Measurements from ENCODE around the gene RASAL1.

The RASAL1 gene

DNA sequence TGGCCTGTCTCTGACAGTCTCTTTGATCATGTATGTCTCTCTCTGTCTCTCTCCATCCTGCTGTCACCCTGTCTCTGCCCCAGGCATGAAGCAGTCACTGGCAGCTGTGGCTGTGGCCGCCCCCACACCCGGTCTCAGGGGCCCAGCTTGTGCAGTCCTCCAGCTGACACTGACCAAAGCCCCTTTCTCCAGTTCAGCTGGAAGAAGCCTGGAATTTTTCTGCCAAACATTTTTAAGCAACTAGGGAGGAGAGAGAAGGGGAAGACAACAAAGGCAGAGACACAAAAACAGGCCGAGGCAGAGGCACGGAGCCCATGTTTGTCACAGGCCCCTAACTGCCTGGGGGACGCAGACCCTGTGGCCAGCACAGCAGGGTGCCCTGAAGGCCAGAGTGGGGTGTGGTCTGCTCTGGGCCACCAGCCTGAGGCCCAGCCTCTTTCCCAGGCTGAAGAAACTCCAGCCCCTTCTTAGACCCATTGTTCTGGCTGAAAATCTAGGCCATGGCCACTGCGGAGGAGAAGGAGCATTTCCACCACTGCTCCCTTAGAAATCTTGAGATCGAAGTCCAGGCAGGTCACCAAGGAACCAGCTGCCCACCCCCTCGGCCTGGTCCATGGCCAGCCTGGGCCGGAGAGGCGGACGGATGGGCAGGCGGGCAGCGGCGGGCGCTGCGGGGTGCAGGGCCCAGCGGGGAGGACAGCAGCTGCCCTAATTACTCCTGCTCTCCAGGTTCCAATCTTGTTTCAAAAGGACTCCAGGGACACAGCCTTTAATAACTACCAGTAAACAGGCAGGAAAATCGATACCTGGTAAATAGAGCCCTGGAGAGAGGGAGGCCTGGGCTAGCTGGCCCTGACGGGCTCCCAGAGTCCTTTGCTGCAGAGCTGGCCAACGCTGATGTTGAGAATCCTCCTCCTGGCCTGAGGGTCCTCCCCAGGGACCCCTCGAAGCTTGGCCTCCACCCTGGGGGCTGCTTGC, 64.1 kb downstream of the RASAL1 start:
- no peak for DNase-seq

DNA sequence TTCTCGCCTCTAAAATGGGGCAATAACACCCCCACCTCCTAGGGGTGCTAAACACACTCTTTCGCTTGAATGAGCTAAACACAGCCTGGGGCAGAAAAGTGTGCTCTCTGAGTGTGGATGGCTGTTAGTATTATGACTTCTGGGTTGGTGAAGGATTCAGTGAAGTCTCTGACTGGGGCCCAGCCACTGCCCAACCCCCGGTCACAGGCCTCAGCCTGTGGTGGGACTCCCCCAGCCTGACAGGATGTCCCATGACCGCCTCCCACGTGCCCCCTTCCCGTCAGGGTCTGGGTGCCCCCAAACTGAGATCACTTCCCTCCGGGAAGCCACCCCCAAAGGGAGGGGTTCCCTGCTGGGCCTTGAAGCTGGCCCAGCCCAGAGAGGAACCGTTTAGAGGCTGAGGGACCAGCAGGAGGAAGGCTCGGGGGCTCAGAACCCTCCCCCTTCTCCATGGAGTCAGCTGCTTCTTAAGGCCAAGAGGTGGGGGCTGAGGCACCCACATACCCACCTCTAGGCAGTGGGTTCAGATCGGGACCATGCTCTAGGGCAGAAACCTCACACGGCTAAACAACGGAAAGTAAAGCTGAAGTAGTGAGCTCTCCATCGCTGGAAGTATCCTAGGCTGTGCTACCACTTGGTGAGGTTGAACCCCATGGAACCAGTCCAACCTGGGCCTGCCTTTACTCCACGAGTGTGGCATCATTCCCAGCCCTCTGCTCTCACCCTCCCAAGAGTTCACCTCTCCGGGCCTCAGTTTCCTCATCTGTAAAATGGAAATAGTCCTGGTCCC, 65.2 kb downstream of the RASAL1 start:
- DNase-seq: no peak

DNA sequence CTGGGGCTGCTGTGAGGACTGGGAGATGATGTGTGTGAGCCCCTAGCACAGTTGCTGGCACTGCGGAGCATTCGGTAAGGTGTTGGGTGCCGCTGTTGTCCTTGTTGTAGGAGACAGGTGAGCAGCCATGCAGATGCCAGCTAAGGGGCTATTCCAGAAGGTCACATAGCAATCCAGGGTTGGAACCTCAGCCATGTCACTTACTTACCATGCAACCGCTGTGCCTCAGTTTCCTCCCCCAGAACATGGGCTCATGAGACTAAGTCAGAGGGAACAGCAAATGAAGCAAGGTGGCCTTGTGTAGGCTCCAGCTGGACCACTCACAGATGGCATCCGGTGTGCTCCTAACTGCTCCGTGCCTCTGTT, 65.8 kb downstream of the RASAL1 start:
- DNase-seq: no peak

DNA sequence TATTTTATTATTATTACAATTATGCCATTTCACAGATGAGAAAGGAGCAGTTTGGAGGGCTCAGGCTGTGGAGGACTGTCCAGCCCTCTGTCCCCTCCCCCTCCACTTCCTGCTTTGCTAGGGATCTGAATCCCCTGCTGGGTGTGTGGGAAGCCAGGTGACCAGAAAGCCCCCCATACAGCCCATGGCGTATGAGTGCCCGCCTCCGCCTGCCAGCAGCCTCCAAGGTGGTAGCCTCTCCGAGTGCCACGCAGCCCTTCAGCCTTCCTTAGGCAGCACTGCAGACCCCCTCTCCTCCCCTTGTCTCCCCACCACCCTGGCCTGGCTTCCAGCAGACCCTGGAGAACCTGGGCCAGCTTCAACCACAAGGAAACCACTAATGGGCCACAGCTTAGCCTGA, 66.4 kb downstream of the RASAL1 start:
- peak; percentile 59 for DNase-seq

DNA sequence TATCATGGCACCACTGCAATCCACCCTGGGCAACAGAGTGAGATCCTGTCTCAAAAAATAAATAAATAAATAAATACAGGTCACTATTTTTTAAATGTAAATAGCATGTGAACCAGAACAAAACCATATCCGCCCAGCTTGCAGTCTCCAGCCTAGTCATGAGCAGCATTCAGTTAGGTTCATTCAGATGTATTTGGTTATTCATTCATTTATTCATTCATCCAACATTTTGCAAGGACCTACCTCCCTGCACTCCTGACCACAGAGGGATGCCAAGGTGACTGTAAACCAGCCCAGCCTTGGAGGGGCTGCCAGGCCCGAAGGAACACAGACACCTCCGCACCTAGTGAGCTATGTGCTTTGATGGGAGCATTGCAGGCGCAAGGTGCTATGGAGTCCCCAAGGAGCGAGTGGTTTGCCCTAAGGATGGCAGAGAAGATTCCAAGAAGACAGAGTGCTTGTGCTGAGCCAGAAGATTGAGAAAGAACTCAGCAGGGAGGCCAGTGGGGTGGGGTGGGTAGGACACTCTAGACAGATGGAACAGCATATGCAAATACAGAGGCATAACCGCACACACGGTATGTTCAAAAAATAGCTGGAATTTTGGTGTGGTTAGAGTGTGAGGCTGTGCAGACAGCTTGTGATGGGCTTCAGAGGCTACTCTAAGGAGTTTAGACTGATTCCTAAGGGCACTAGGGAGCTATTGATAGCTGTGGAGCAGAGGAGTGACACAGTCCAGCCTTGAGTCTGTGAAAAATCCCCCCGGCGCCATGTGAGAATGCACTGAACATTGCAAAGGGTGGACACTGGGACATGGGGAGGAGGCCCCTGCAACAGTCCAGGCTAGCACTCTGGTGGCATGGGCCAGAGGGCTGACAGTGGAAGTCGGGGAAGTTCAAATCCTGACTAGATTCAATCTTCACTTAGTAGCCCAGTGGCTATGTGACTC, 67.3 kb downstream of the RASAL1 start:
- peak; percentile 60 for DNase-seq

DNA sequence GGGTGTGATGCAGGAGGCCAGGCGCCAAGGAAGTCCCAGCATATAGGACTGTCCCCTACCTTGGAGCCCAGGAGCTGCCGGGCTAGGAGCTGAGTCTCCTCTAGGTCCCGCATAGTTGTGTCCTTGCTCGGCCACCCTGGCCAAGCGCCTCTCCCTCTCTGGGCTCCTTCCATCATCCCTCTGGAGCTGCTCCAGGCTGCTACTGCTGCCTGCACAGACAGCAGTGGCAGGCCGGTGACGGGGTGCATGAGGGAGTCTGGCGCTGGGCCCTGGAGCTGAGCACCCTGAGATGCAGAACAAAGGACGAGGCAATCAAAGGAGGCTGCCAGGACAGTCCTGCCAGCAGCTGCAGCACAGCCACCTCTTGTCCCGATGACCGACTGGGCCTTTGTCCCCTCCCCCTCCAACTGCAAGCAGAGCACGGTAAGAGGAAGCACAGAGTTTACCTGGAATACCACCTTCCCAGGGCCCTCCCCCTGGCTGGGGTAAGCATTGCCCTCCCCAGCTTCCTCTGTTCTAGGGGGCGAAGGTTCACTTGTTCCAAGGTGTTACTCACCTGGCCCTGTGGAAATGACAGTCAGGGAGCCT, 68.7 kb downstream of the RASAL1 start:
- DNase-seq: no peak

DNA sequence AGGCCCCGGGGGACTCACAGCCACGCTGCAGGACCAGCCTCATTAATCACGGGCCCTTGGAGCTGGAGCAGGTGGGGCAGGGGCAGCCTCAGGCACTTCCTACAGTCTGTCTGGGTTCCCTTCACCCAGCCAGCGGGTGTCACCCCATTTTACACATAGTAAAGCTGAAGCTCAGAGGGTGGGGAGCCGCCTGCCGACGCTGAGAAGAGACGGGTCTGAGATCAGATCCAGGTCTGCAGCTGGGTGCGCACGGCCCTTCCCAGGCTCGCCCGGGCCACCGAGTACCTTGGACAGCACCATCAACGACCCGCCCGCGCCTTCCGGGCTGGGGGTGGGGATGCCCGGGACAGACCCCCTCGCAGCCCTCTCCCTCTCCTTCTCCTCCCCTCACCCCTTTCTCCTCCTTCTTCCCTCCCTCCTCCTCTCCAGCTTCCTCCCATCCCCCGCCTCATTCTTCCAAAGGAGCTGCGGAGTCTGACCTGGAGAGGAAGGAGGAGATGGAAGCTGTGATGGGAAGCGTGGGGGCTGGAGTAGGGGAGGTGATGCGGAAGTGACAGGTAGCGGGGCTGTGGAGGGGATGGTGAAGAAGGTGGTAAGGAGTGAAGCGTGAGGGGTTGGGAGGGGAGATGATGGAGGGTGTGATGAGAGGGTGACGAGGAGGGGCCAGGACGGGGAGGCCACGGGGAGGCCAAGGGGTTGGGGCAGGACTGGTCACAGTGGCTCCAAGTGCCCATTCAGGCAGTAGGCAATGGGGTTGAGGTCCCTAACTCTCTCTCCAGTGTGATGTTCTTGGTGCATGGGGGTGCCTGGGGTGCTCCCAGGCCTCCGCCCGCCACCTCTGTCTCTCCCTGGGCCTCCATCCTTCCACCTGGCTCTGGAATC, 70.2 kb downstream of the RASAL1 start:
- no peak for DNase-seq

DNA sequence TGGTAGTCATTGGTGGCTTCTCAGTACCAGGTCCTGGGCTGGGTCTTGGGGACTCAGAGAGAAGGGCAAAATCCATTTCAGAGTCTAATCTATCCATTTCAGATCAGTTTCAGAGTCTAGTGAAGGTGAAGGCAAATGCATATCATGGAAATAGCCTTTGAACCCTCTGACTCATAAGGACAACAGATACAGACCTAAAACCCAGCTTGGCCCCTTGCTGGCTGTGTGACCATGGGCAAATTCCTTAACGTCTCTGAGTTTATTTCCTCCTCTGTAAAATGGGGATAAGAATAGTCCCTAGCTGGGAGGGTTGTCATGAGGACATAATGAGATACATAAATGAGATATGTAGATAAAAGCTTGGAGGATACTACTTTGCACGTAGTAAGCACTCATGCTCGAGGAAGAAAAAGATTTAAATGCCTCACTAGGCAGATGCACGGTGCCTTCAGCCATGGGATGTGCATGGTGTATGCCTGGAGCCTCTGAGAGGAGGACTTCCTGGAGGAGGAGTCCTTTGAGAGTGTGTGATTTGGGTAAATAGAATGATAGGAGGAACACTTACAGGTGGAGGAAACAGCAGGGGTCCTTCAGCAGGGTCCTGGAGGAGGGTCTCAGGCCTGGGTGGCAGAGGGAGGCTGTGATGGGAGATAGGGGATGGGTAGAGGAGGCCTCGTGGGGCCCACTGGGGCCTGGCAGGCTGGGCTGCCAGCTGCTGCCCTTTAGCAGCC, 71.0 kb downstream of the RASAL1 start:
- DNase-seq: peak; percentile 36

DNA sequence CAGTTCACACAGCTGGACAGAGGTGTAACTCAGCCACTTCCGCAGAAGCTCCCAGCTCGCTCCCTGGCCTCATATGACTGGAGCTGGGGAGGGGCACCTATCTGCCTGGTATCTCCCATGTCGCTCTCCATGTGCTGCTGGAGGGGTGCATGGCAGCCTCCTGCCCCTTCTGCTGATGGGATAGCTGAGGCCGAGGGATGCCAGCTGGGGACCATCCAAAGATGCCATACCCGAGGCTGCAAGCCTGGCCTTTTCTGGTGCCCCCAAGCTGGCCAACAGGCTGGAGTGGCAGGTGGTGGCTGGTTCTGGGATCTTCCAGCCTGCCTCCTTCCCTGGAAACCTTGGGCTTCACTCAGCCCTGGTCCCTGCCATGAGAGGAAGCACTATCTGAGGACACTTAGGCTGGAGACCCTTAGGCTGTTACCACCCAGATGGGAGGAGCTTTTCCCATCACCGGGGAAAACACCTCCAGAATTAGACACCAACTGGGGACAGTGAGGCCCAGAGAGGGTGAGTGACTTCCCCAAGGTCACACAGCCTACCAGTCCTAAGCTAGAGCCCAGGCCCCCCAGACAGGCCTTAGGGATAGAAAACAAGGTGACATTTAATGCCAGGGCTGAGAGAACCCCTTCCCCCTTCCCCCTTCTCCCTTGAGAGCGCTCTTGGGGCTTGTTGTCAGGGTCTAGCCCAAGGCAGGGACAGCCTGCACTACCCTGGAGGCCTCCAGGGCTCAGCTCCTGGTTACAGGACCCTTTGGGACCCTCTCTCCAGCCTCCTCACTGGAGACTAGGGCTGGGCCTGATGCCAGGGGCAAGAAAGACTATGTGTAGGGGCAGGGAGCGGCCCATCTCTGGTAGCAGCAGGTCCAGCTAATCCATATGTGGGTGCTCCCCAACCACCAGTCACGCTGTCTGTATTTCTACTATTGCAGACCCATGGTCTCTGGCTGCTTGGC, 71.9 kb downstream of the RASAL1 start:
- DNase-seq: peak; percentile 59

DNA sequence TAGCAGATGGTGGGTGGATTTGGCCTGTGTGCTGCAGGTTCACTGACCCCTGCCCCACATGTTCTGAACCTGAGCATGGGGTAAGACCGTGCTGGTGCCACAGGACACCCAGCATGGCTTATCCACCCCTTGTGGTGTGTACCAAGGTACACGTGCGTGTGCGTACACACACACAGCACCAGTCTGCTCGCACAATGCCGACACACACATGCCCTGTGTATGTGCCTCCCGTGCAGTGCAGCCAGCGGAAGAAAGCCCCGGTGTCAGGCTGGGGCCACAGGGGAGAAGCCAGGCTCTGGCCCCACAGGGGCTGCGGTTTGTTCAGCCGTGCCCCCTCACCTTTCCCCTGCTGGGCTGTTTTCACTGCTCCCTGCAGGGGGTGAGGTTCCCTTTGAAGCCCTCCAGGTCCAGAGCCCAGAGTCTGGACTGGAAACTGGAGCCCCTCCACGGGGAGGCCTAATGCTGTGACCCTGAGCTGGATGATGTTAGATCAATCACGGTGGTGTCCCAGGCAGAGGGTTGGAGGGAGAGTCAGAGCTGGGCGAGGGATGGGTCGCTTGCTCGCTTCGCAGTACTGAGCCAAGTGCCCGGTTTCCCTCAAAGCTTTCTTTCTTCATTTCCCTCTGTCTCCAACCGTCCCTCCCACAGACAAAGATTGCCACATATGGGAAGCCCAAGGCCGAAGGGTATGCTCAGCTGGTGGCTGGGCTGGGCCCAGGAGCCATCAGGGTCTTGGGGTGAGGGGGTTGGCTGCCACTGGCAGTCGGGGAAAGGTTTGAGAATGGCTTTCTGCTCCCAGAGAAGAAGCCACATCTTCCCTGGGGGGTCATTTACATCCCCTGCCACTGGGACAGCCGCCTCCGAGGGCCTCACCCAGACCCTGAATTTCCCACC, 72.8 kb downstream of the RASAL1 start:
- peak; percentile 48 for DNase-seq

DNA sequence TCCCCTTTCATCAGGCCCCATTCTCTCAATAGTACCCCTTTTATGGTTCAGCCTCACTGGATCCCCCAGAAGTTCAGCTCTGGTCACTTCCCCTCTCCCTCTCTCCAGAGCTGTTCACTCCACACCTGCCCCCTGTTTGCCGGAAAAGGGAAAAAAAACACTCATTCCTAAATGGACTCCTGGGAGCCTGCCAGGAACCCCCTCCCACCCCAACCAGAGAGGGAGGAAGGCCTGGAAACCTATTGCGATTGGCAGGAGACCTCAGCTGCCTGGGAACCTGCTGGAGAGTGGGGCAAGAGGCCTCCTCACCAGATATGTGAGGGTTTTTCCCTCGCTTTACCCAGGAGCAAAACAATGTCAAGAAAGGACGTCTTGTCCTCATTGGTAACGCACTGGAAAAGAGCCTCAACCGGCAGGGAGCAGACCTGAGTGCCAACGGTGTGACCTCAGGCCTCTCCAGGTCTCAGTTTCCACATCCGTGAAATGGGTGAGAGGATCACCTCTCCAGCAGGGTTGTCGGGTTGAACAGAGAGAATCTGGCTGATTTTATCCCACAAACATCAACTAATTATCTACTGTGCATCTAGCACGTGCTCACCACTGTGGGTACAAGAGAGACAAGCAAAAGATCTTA, 74.4 kb downstream of the RASAL1 start:
- no peak for DNase-seq

DNA sequence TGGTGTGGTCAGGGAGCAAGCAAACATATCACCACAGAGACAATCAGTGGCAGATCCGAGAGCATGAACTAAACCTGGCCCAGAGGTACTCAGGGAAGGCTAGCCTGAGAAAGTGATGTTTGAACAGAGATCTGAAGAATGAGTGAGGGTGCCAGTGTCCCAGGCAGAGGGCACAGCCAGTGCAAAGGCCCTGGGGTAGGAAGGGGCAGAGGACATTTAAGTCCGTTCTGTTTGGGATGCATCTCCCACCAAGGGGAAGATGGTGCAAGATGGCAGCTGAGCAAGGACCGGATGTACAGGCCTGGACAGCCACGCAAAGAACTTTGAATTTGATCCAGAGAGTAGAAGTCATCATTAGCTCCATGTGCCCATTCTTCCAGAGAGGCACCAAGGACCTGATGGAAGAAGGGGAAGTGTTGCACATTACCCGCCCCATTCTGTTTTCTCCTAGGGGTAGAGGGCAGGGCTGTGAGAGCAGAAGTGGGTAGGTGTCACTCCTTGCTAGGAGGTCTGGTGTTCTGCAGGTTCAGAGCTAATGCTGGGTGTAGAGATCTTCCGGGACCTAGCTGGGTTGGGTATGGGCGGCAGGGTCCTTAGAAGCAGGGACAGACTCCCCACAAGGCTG, 75.1 kb downstream of the RASAL1 start:
- DNase-seq: no peak

DNA sequence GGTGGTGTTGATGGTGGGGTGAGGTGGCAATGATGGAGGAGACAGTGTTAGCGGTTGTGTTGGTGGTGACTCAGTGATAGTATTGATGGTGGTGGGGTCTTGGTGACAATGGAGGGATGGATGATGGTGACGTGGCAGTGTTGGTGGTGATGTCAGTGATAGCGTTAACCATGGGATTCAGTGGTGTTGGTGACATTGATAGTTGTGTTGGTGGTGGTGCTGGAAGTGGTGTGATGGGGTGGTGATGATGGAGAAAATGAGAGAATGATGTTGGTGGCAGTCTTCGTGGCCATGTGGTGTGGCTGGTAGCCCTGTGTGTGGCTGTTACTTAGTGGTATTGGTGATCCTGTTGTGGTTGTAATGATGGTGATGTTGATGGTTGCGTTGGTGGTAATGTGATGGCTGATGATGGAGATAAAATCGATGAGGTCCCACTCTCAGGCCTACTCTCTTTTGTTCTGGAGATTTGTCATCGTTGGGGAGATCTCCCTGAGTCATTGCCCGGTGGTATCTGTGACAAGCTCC, 76.4 kb downstream of the RASAL1 start:
- DNase-seq: peak; percentile 25

DNA sequence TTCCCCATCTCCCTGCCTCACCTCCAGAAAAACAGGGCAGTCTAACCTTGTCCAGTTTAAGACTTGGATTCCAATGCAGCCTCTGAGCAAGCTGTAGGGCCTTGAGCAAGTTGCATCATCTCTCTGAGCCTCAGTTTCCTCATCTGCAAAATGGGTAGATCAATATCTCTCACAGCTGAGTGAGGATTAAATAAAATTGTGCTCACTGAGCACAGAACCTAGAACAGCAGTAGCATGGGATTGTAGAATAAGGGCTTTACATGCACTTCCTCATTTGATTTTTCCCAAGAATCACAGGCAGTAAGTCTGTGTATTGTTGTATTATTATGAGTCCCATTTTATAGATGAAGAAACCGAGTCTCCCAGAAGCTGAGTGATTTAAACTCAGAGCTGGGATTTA, 77.0 kb downstream of the RASAL1 start:
- no peak for DNase-seq

DNA sequence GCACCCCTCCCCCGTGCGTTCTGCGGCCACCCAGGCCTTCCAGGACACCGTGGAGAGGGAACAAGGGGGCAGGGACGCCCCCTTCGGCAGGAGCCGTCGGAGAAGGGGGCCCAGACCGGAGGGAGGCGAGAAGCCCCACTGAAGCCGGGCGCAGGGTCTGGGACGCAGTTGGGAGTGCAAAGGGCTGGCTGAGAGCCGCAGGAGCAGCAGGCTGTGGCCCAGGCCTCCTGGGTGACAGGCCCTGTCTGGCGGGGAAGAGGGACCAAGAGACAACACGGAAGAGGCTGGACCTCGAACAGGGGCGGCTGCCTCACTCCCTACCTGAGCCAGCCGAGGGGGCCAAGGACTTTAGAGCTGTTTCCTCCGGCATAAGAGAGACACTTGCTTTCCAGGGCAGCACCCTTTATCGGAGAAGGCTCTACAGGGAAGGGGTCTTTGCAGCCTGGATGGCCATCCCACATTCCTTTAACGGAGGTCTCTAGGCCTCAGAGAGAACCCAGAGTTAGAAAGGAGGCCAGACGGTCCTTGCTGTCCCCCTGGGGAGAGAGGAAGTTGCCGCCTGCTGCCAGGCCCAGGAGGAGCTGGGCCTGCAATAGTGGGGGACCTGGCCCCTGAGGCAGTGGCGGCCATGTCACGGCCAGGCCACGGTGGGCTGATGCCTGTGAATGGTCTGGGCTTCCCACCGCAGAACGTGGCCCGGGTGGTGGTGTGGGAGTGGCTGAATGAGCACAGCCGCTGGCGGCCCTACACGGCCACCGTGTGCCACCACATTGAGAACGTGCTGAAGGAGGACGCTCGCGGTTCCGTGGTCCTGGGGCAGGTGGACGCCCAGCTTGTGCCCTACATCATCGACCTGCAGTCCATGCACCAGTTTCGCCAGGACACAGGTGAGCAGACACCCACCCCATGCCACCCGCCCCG, 77.7 kb downstream of the RASAL1 start:
- DNase-seq: peak; percentile 60

All from activated effector memory CD4-positive, alpha-beta T cell treated with anti-CD3 and anti-CD28 coated beads, Interleukin-2, amount 50 U/mL, for 16 hours (primary cell).